Measurements from ENCODE around the gene SLC9A7. TPM values are rescaled to one million over a fixed set of nuclear protein-coding genes. Genes with fewer than 3 reads are reported as not detected.
A peak's percentile ranks its signal among the peaks of the same experiment; 100 is the strongest.

SLC9A7 gene
- total RNA-seq, 1 experiment from 2014 or later = 22.8 TPM

DNA sequence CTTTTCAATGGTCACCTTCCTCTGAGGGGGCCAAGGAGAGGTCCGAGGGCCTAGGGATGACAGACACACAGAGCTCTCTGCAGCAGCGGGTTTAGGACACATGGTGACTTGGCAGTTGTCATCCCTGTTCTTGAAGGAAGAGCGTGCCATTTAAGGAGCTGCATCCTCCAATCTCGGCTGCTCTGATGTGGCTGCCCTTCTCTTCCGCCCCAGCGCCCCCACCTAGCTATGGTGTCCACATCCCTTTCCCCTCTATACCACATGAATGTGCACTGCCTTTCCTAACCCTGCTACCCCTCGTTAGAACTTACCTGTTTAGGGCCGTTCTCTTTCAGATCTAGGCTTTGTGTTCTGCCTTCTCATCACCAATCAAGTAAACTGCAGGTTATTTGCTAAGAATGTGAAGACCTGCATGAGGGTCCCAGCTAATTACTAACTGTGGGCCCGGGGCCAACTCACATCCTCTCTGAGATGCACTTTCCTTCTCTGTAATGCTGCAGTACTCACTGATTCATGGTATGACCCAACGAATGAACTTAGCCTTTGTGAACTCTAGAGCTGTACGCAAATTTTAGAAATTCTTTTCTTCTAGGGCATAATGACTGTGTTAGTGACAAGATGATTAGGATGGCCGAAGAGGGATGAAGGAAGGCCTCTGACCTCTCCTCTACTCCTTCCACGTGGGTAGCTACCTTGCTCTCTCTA is 147.1 kb downstream of the SLC9A7 start:
- DNase-seq (ENCODE audit: low read depth) = no peak

DNA sequence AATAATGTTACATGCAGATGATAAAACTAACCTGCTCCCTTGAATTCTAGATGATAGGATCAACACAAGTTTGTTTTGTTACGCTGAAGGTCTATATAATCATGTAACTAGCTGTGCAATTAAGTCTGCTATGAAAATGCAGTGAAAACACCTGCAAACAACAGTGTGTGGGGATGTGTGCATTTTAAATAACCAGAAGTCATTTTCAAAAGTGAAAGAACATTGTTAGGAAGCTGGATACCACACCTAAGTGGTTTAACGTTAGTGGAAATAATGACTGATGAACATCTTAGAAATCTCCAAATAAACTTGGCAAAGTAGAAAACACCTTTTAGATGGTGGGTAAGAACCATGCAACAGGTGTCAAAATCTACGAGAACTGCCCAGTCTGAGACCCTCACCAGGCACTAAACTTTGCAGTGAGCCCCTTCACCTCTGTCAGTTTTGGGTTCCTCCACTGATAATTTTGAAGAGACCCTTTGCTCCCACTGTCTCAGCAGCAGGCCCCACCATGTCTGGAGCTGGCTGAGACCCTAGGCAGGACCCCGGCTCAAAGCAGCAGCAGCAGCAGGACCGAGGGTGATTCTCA is 148.8 kb downstream of the SLC9A7 start:
- DNase-seq (ENCODE audit: low read depth) = no peak

GRCh38 chrX:46607916-46608315 is 151.0 kb downstream of the SLC9A7 start:
- DNase-seq (ENCODE audit: low read depth) = no peak

DNA sequence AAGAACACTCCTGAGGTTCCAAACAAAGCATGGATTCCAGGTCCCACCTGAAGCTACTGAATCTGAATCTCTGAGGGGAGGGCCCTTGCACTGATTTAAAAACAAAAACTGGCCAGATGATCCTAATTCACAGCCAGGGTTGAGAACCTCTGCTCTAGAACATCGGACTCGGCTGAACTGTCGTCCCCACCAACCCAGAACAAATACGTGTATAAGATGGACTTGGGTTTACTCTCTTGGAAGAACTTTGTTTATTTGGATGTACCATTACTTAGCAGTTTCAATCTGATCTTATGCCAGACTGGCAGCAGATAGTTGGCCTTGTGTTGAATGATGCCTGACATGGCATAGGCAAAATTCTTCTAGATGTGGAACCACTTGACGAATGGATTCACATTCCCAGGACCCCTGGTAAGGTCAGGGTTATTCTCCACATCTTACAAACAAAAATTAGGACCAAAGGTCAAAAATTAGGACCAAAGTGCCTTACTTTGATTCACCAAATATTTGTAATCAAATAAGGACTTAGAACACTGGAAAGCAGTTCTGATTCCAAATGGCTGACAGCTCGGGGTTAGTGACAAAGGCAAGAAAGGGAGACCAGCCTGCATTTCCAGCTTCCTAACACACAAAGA is 156.3 kb downstream of the SLC9A7 start:
- DNase-seq (ENCODE audit: low read depth) = no peak

DNA sequence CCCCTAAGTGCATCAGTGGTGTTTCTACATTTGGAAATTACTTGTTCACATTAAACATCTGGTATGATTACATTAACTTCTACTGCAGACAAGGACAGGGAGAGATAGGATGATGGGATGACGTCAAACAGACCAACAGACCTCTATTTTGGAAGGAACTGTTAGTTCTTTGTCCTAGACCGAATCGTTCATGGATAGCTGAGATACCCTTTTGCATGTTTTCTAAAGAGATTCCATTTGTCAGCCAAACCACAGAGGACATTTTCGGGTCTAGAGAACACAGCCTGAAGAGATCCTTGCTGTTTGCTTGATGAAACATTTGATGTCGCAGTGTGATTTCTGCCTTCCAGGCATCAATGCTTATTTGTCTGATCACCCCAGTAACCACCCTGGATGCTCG is 157.6 kb downstream of the SLC9A7 start:
- no peak for DNase-seq (ENCODE audit: low read depth)

- DNase-seq (ENCODE audit: low read depth) = no peak
Measured at GRCh38 chrX:46599051-46599560, 159.8 kb downstream of the SLC9A7 start.

GRCh38 chrX:46597771-46598170 is 161.1 kb downstream of the SLC9A7 start:
- no peak for DNase-seq (ENCODE audit: low read depth)

GRCh38 chrX:46597208-46597607 is 161.7 kb downstream of the SLC9A7 start:
- DNase-seq (ENCODE audit: low read depth) = no peak

DNA sequence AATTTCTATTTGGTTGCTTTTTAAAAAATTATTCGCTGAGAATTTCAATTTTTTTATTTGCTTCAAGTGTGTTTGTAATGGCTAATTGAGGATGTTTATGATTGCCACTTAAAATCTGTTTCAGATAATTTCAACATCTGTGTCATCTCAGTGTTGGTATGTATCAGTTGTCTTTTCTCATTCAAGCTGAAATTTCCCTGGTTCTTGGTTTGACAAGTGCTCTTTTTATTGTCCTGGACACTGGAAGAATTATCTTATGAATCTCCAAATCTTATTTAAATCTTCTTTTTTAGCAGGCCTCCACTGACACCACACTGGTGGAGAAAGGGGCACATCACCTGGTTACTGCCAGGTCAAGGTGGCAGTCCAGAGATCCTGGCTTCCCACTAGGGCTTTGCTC is 163.8 kb downstream of the SLC9A7 start:
- no peak for DNase-seq (ENCODE audit: low read depth)

- DNase-seq (ENCODE audit: low read depth) = peak; percentile 62
Measured at GRCh38 chrX:46589977-46590723, 168.8 kb downstream of the SLC9A7 start.

DNA sequence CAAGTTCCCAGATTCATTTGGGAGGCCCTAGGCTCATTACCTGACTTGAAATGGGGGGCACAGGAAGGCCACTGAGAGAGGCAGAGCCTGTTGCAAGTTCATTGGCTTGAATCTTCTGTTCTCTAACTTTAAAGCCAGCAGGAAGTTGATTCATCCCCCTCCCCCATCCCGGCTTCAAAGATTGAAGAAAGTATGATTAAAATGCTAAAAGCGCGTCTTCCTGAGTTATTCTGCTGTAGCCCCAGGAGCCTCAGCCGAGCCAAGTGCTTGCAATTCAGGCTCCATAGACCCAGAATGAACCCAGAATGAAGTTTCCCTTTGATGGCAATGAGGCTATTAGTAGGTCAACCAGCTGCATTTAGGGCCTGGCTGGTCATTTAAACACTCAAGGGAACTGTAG is 170.7 kb downstream of the SLC9A7 start:
- peak; percentile 57 for DNase-seq (ENCODE audit: low read depth)

DNA sequence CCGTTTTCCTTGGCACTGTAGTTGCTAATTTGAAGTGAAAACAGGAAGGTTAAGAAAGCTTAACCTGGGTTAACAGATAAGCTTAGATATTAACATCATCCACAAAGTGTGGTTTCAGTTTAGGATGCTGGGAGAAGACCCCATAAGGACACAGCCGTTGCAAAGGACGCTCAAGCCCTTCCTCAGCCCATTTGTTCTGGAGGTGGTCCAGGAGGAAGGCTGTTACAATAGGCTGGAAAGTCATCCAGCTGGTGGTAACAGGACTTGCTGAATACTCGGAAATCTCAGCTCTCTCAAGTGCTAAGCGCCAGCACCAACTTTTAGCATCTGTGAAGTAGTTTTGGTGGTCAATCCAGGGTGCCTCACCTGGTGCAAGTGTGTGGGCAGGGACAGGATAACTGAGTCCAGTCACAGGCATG is 171.2 kb downstream of the SLC9A7 start:
- no peak for DNase-seq (ENCODE audit: low read depth)

- no peak for DNase-seq (ENCODE audit: low read depth)
Measured at GRCh38 chrX:46587158-46587557, 171.8 kb downstream of the SLC9A7 start.

- DNase-seq (ENCODE audit: low read depth) = no peak
Measured at GRCh38 chrX:46584736-46585135, 174.2 kb downstream of the SLC9A7 start.

- DNase-seq (ENCODE audit: low read depth) = peak; percentile 23
Measured at GRCh38 chrX:46582966-46583365, 176.0 kb downstream of the SLC9A7 start.

DNA sequence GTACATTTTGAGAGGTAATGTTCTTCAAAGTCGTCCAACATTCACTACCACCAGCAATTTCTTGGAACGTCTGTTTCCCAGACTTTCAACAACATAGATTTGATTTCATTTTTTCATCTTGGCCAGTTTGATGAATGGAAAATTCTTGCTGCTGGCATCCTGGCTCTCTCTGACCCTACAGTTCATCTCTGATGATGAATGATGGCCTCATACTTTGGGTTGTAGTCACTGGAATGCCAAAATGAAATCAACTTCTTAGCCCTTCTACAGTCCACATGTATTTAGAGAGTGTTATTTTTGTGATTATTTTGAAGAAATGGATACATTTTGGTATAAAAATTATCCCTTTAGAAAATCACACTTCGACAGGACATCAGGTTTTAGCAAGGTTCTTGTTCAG is 176.6 kb downstream of the SLC9A7 start:
- DNase-seq (ENCODE audit: low read depth) = peak; percentile 31

DNA sequence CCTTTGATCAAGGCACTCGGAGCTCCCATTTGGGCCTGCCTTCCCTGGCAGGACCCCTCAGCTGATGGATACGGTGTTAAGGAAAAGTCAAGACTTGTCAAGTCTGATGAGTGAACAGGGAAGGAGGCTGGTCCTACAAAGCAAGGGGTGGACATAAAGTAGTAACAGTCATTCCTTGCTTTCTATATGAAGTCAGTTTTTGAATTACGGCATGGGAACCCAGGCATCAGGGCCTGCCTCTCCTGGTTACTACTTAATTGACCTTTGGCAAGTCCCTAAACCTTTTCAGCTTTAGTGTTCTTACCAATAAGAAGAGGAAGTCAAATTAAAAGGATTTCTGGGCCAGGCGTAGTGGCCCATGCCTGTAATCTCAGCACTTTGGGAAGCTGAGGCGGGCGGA is 178.3 kb downstream of the SLC9A7 start:
- DNase-seq (ENCODE audit: low read depth) = no peak

DNA sequence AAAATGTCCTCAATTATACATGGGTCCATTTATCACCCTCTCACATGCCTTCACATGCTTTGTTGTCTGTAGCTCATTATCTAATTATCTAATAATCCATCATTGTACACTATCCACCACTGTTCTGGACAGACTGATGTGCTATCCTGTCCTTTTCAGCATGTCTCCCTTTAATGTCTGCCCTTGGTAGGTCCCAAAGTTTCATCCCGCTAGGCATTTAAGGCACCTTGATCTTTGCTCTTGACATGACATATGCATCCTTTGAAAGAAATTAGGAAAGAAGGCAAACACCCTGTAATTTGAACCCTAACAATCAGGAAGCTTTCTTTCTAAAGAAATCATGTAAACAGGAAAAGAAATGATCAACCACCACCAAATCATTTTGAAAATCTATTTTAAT is 179.7 kb downstream of the SLC9A7 start:
- DNase-seq (ENCODE audit: low read depth) = no peak

DNA sequence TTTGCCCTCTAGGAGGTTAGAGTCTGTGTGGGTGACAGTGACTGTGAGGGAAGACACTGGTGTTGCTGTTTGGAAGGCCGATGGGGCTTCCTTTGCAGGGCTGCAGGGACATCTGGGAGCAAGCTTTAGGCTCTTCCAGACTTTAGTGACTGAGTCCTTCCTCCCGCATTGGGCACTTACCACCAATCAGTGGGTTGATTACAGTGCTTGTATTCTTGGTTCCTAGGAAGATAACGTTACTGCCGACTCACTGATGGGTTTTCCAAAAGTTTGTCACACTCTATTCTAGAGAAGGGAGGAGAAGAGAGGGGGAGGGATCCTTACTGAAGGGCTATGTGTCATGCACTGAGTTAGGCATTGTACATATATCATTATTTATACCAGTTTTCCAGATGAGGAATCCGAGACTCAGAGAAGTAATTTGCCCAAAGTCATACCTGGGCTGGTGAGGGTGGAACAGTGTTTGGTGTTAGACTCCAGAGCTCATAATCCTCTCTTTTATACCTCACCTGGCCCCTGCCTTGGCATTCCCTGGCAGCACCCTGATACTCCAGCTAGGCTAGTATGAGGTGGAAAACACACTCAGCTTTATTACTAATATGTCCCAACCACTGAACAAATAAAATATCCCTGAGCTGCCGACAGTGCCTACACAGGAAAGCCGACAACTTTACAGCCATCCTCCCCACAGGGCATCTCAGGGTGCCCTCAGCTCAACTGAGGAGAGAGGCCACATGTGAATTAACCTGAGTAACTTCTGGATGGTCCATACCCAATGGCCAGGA is 181.5 kb downstream of the SLC9A7 start:
- DNase-seq (ENCODE audit: low read depth) = peak; percentile 3

GRCh38 chrX:46576458-46576857 is 182.5 kb downstream of the SLC9A7 start:
- no peak for DNase-seq (ENCODE audit: low read depth)

DNA sequence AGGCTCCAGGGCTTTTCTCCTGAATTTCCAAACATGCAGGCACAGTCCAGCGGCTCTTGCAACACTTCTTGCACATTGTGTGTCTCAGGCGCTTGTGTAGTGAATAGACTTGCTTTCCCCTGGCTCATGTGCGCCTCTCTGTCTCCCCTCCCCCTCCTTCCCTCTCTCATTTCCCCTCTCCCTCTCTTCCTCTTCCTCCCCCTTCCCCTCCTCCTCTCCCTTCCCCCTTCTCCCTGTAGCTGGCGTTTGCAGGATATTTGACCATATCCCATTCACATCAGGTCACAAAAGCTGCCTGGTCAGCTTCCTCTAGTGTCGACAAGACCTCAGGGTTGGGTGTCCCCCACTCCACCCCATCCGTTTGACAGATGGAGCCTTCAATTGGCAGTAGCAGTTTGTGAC is 182.9 kb downstream of the SLC9A7 start:
- no peak for DNase-seq (ENCODE audit: low read depth)

Data from HT1080 (cell line).